HepG2 (cell line): Measurements from ENCODE around the gene UBE3D. TPM values are rescaled to one million over a fixed set of nuclear protein-coding genes. Genes with fewer than 3 reads are reported as not detected.

Experiments used
- CEBPZ ChIP-seq: IDR thresholded peaks from 2 replicates; pipeline ENCODE4 v1.6.1; 2012; ENCODE audit warnings: low read length, improper control_type of control experiment
- DZIP1 ChIP-seq: sonication (generic); formaldehyde crosslinking; IDR thresholded peaks from 2 replicates; pipeline ENCODE4 v1.5.0; 2020; ENCODE audit warnings: mild to moderate bottlenecking, missing genetic modification reagents
- FLYWCH1 ChIP-seq: sonication (generic); formaldehyde crosslinking; IDR thresholded peaks from 2 replicates; pipeline ENCODE4 v1.8.1; 2023; ENCODE audit warnings: mild to moderate bottlenecking, missing genetic modification reagents
- FOXO4 ChIP-seq: sonication (generic); formaldehyde crosslinking; conservative IDR thresholded peaks from 2 replicates; pipeline ENCODE4 v1.8.1; 2023; ENCODE audit warnings: missing genetic modification reagents
- GRHL1 ChIP-seq: sonication (generic); formaldehyde crosslinking; conservative IDR thresholded peaks from 2 replicates; pipeline ENCODE4 v1.8.0; 2022; ENCODE audit warnings: missing genetic modification reagents
- HCFC1 ChIP-seq: fragments of 150-350 bp; IDR thresholded peaks from 2 replicates; pipeline ENCODE4 v1.6.1; 2014; ENCODE audit warnings: low read depth, low read length
- HOXA9 ChIP-seq: sonication (generic); formaldehyde crosslinking; IDR thresholded peaks from 2 replicates; pipeline ENCODE4 v1.8.1; 2022; ENCODE audit warnings: missing genetic modification reagents, mild to moderate bottlenecking, moderate library complexity, borderline replicate concordance
- RARA ChIP-seq: IDR thresholded peaks from 2 replicates; pipeline ENCODE4 v1.6.1; 2016; ENCODE audit warnings: missing genetic modification reagents, missing compliant biosample characterization
- SP5 ChIP-seq: IDR thresholded peaks from 2 replicates; pipeline ENCODE4 v1.6.1; 2016; ENCODE audit warnings: low read depth, borderline replicate concordance
- TFDP1 ChIP-seq: IDR thresholded peaks from 2 replicates; pipeline ENCODE4 v1.6.1; 2016; ENCODE audit warnings: missing compliant biosample characterization, missing genetic modification reagents, borderline replicate concordance
- ZBTB43 ChIP-seq: sonication (generic); formaldehyde crosslinking; conservative IDR thresholded peaks from 2 replicates; pipeline ENCODE4 v1.4.0; 2020; ENCODE audit warnings: missing genetic modification reagents
- ZNF441 ChIP-seq: sonication (generic); formaldehyde crosslinking; IDR thresholded peaks from 2 replicates; pipeline ENCODE4 v1.7.0; 2021; ENCODE audit warnings: missing genetic modification reagents, borderline replicate concordance
- ZNF556 ChIP-seq: sonication (generic); formaldehyde crosslinking; IDR thresholded peaks from 2 replicates; pipeline ENCODE4 v1.4.0; 2020; ENCODE audit warnings: mild to moderate bottlenecking, missing genetic modification reagents, borderline replicate concordance
- ZNF607 ChIP-seq: sonication (generic); formaldehyde crosslinking; IDR thresholded peaks from 2 replicates; pipeline ENCODE4 v1.5.1; 2020; ENCODE audit warnings: missing genetic modification reagents, mild to moderate bottlenecking, borderline replicate concordance
- ZNF674 ChIP-seq: sonication (generic); formaldehyde crosslinking; IDR thresholded peaks from 2 replicates; pipeline ENCODE4 v1.5.0; 2020; ENCODE audit warnings: low read depth, mild to moderate bottlenecking, missing genetic modification reagents
- polyA plus RNA-seq, 8 experiments: library from polyadenylated mRNA; depleted of rRNA in 3 of 8; stranded (reverse) in 7 of 8; unstranded in 1 of 8; fragments of >200 nt; fragmentation: Illumina TruSeq in 4 of 8; extraction: Trizol in 4 of 8; gene quantifications; 2 replicates each; pipeline versions ENCODE4 v1.2.1 to v1.2.3, GENCODE V29; 2011 to 2016; ENCODE audit warnings: low read depth in 4 of 8, missing spikeins in 1 of 8, mixed read lengths in 1 of 8; ENCODE audit not compliant: insufficient read depth in 1 of 8
- total RNA-seq, 5 experiments: library from RNA; depleted of rRNA; stranded (reverse); fragments of >200 nt; fragmentation: Illumina TruSeq; extraction: Trizol; gene quantifications; 2 replicates each; pipeline ENCODE4 v1.2.3, GENCODE V29; 2016; ENCODE audit warnings: low read depth in 1 of 5

UBE3D gene
- total and polyA plus RNA-seq, 2 of the 13 experiments (the other 11 are each of a cell fraction or from before 2014, with no cell fraction given): 5.1 to 11.4 TPM

GRCh38 chr6:83067448-83068439 lies 2.1 kb upstream of the UBE3D start, which contains the start of gene DOP1A (continued):
- TF ChIP-seq DZIP1 (no peak; the same call in 1 of the 2 replicates), ZNF674 (peak; percentile 60; the same call in 1 of the 2 replicates), SP5 (CRISPR knock-in tag) (peak; percentile 65), ZNF556 (CRISPR knock-in tag) (0 out of 2 replicates have a peak, but pooled peaks have one; percentile 63), FOXO4 (CRISPR knock-in tag) (no peak), ZNF441 (CRISPR knock-in tag) (0 out of 2 replicates have a peak, but pooled peaks have one; percentile 41), CEBPZ (no peak), ZNF607 (peak; percentile 95), HOXA9 (CRISPR knock-in tag) (no peak), FLYWCH1 (CRISPR knock-in tag) (0 out of 2 replicates have a peak, but pooled peaks have one; percentile 20), GRHL1 (CRISPR knock-in tag) (no peak), TFDP1 (CRISPR knock-in tag) (peak; percentile 79; the same call in 1 of the 2 replicates), HCFC1 (no peak), ZBTB43 (CRISPR knock-in tag) (no peak), RARA (CRISPR knock-in tag) (no peak)
